K562 (cell line): ENCODE data around the gene PIANP. TPM values are rescaled to one million over a fixed set of nuclear protein-coding genes. Genes with fewer than 3 reads are reported as not detected.

Experiments used
- BCL6 ChIP-seq: fragments of 250-450 bp; sonication (Bioruptor Pico); IDR thresholded peaks from 2 replicates; pipeline ENCODE4 v1.4.0; 2020
- SFPQ ChIP-seq: fragments of 200-400 bp; formaldehyde crosslinking; IDR thresholded peaks from 2 replicates; pipeline ENCODE4 v1.6.1; 2017; ENCODE audit warnings: mild to moderate bottlenecking, low read depth, low read length, moderate library complexity
- TBP ChIP-seq: optimal IDR thresholded peaks from 2 replicates; pipeline ENCODE3; 2011; ENCODE audit warnings: low read depth, low read length, improper control_type of control experiment
- TSHZ1 ChIP-seq: fragments of 250-450 bp; sonication (Bioruptor Pico); IDR thresholded peaks from 2 replicates; pipeline ENCODE4 v1.4.0; 2020; ENCODE audit warnings: mild to moderate bottlenecking, moderate library complexity
- ZNF212 ChIP-seq: fragments of 450-650 bp; formaldehyde crosslinking; IDR thresholded peaks from 2 replicates; pipeline ENCODE4 v1.4.0; 2020; ENCODE audit warnings: mild to moderate bottlenecking
- ZNF217 ChIP-seq: sonication (generic); formaldehyde crosslinking; IDR thresholded peaks from 2 replicates; pipeline ENCODE4 v1.8.0; 2022; ENCODE audit warnings: mild to moderate bottlenecking, missing genetic modification reagents
- ZNF655 ChIP-seq: fragments of 250-450 bp; sonication (Bioruptor Pico); IDR thresholded peaks from 2 replicates; pipeline ENCODE4 v1.5.0; 2021
- polyA plus RNA-seq, 8 experiments: library from polyadenylated mRNA; depleted of rRNA in 4 of 8; stranded (reverse) in 5 of 8; unstranded in 3 of 8; fragments of >200 nt; fragmentation: Nextera tagmentation in 2 of 8; fragmentation: Illumina TruSeq in 1 of 8; extraction: Ambion mirVana in 2 of 8; extraction: Trizol in 1 of 8; gene quantifications; 2 replicates each; pipeline versions ENCODE4 v1.2.1 to v1.2.3, GENCODE V29; 2011 to 2014; ENCODE audit warnings: inconsistent platforms in 1 of 8, missing spikeins in 1 of 8
- total RNA-seq, 7 experiments: library from RNA; depleted of rRNA in 6 of 7; stranded (reverse); fragments of >200 nt in 6 of 7; fragmentation: Illumina TruSeq in 2 of 7; extraction: Trizol in 2 of 7; gene quantifications; 2 replicates each; pipeline versions ENCODE4 v1.2.1 to v1.2.3, GENCODE V29; 2011 to 2021; ENCODE audit warnings: low replicate concordance in 1 of 7

PIANP gene
- total and polyA plus RNA-seq, 9 of the 15 experiments (the other 6 are each of a cell fraction or from before 2014, with no cell fraction given), result 0.07 TPM; not detected in 8

GRCh38 chr12:6693832-6694355 is 6.7 kb downstream of the PIANP start (continued):
- TF ChIP-seq ZNF655 (no peak), SFPQ (no peak), ZNF217 (CRISPR knock-in tag) (no peak), TSHZ1 (CRISPR knock-in tag) (no peak), BCL6 (CRISPR knock-in tag) (no peak), TBP (no peak), ZNF212 (CRISPR knock-in tag) (no peak)
